ENCODE results near the gene NCS1. TPM values are rescaled to one million over a fixed set of nuclear protein-coding genes. Genes with fewer than 3 reads are reported as not detected.

The NCS1 gene
- total RNA-seq, 1 experiment from 2014 or later = 18.2 TPM

- ChIA-PET CTCF (interaction anchor here (0.6 kb wide), 1 partner anchor 37 kb away, joined by 3 read pairs; no protein-coding TSS in a partner anchor), POLR2A (no interaction called here)
- intact Hi-C loops (cut with micrococcal nuclease; ENCODE audit: unreplicated experiment) = no loop called here
- Mint-ChIP-seq H3K27ac (ENCODE audit: unreplicated experiment) (no peak overlapping the region), H3K36me3 (ENCODE audit: insufficient read depth, unreplicated experiment) (peaks cover 6% of the 10 kb centered on the region), H3K4me3 (ENCODE audit: unreplicated experiment) (no peak overlapping the region), H3K4me1 (ENCODE audit: low read depth, unreplicated experiment) (no peaks in the 10 kb centered on the region), H3K27me3 (ENCODE audit: insufficient read depth, unreplicated experiment) (no peaks in the 10 kb centered on the region), H3K9me3 (ENCODE audit: unreplicated experiment) (no peaks in the 10 kb centered on the region)
- no peak for TF ChIP-seq CTCF (IDR thresholded peaks at IDR 0.05; ENCODE audit: insufficient read depth in 1 of 2, low read depth in 1 of 2, low read length in 1 of 2, severe bottlenecking in 1 of 2, unreplicated experiment in 1 of 2)
- no peaks in the 10 kb centered on the region for H3K27me3 ChIP-seq (replicated peaks; ENCODE audit: control insufficient read depth, insufficient read depth, low read length)
- no TSS peak for BruUV-seq (replicated peaks)
- H3K4me1 ChIP-seq = no peaks in the 10 kb centered on the region
- no peaks in the 10 kb centered on the region for H3K9me3 ChIP-seq
- H3K4me3 ChIP-seq (ENCODE audit: low read depth, low read length) = no peak overlapping the region
- no peaks in the 10 kb centered on the region for H3K36me3 ChIP-seq (ENCODE audit: control insufficient read depth, insufficient read depth, low read length)
- DNase-seq = no peak
Observed at GRCh38 chr9:130207241-130207992, 35.2 kb downstream of the NCS1 start.

GRCh38 chr9:130208600-130209347 is 36.6 kb downstream of the NCS1 start:
- BruUV-seq (replicated peaks) = no TSS peak
- no peaks in the 10 kb centered on the region for H3K27me3 Mint-ChIP-seq (ENCODE audit: insufficient read depth, unreplicated experiment)
- intact Hi-C loops (cut with micrococcal nuclease; ENCODE audit: unreplicated experiment) = no loop called here
- no peak for TF ChIP-seq CTCF (IDR thresholded peaks at IDR 0.05; ENCODE audit: insufficient read depth in 1 of 2, low read depth in 1 of 2, low read length in 1 of 2, severe bottlenecking in 1 of 2, unreplicated experiment in 1 of 2)
- H3K27ac Mint-ChIP-seq (ENCODE audit: unreplicated experiment) = no peak overlapping the region
- no peaks in the 10 kb centered on the region; the same call in 1 of the 2 replicates for H3K4me1 ChIP-seq
- ChIA-PET CTCF (interaction anchor here (0.7 kb wide), 1 partner anchor 37 kb away, joined by 3 read pairs; no protein-coding TSS in a partner anchor), POLR2A (no interaction called here)
- H3K9me3 Mint-ChIP-seq (ENCODE audit: unreplicated experiment) = no peaks in the 10 kb centered on the region
- DNase-seq = no peak
- no peaks in the 10 kb centered on the region for H3K4me1 Mint-ChIP-seq (ENCODE audit: low read depth, unreplicated experiment)
- H3K27me3 ChIP-seq (replicated peaks; ENCODE audit: control insufficient read depth, insufficient read depth, low read length) = no peaks in the 10 kb centered on the region
- no peak overlapping the region for H3K4me3 Mint-ChIP-seq (ENCODE audit: unreplicated experiment)
- peaks cover 6% of the 10 kb centered on the region for H3K36me3 Mint-ChIP-seq (ENCODE audit: insufficient read depth, unreplicated experiment)
- H3K4me3 ChIP-seq (ENCODE audit: low read depth, low read length) = no peak overlapping the region
- H3K36me3 ChIP-seq (ENCODE audit: control insufficient read depth, insufficient read depth, low read length) = no peaks in the 10 kb centered on the region
- no peaks in the 10 kb centered on the region for H3K9me3 ChIP-seq

- Histone ChIP-seq H3K4me3 (ENCODE audit: low read depth, low read length) (no peak overlapping the region), H3K36me3 (ENCODE audit: control insufficient read depth, insufficient read depth, low read length) (no peaks in the 10 kb centered on the region), H3K4me1 (no peaks in the 10 kb centered on the region; the same call in 1 of the 2 replicates), H3K27me3 (replicated peaks; ENCODE audit: control insufficient read depth, insufficient read depth, low read length) (no peaks in the 10 kb centered on the region), H3K9me3 (no peaks in the 10 kb centered on the region)
- Mint-ChIP-seq H3K4me3 (ENCODE audit: unreplicated experiment) (no peak overlapping the region), H3K9me3 (ENCODE audit: unreplicated experiment) (no peaks in the 10 kb centered on the region), H3K36me3 (ENCODE audit: insufficient read depth, unreplicated experiment) (peaks cover 11% of the 10 kb centered on the region), H3K4me1 (ENCODE audit: low read depth, unreplicated experiment) (no peaks in the 10 kb centered on the region), H3K27ac (ENCODE audit: unreplicated experiment) (no peak overlapping the region), H3K27me3 (ENCODE audit: insufficient read depth, unreplicated experiment) (no peaks in the 10 kb centered on the region)
- no peak for DNase-seq
- intact Hi-C loops (cut with micrococcal nuclease; ENCODE audit: unreplicated experiment) = no loop called here
- no peak for TF ChIP-seq CTCF (IDR thresholded peaks at IDR 0.05; ENCODE audit: insufficient read depth in 1 of 2, low read depth in 1 of 2, low read length in 1 of 2, severe bottlenecking in 1 of 2, unreplicated experiment in 1 of 2)
- CTCF ChIA-PET = no interaction called here
- POLR2A ChIA-PET = no interaction called here
- BruUV-seq (replicated peaks) = no TSS peak
Observed at GRCh38 chr9:130209422-130209821, 37.2 kb downstream of the NCS1 start.

All from Caco-2 (cell line).